Activated CD8-positive, alpha-beta T cell treated with anti-CD3 and anti-CD28 coated beads for 36 hours (primary cell): ENCODE measurements around the gene PARD6G. TPM values are rescaled to one million over a fixed set of nuclear protein-coding genes. Genes with fewer than 3 reads are reported as not detected.

Experiments
- ATAC-seq: fragments of 200-7000 bp; cut with Tn5 transposase; one replicate; pipeline ENCODE4 v1.10.0; 2021; ENCODE audit warnings: mild to moderate bottlenecking, moderate library complexity
- CTCF ChIA-PET: fragments of 350-600 bp; sonication (Branson Sonifier 250); formaldehyde crosslinking; loops from one replicate; lab custom pipeline; 2021; ENCODE audit warnings: antibody characterized with exemption; lab: Charles Lee
- POLR2A ChIA-PET: fragments of 350-600 bp; sonication (Branson Sonifier 250); formaldehyde crosslinking; loops from one replicate; lab custom pipeline; 2021; ENCODE audit warnings: antibody characterized with exemption; lab: Charles Lee
- DNase-seq: peaks from one replicate; pipeline ENCODE4 v3.0.0-alpha.2; 2020
- H3K27ac Mint-ChIP-seq: one replicate; pipeline ENCODE4 v1.8.0; 2021; ENCODE audit warnings: mild to moderate bottlenecking, mixed read lengths
- H3K27me3 Mint-ChIP-seq: one replicate; pipeline ENCODE4 v1.8.0; 2021; ENCODE audit warnings: mixed read lengths
- H3K36me3 Mint-ChIP-seq: one replicate; pipeline ENCODE4 v1.8.0; 2021; ENCODE audit warnings: low read depth, mixed read lengths
- H3K4me1 Mint-ChIP-seq: one replicate; pipeline ENCODE4 v1.8.0; 2021; ENCODE audit warnings: low read depth, mixed read lengths
- H3K4me3 Mint-ChIP-seq: one replicate; pipeline ENCODE4 v1.8.0; 2021; ENCODE audit warnings: mild to moderate bottlenecking, moderate library complexity, mixed read lengths
- H3K9me3 Mint-ChIP-seq: one replicate; pipeline ENCODE4 v1.8.0; 2021; ENCODE audit warnings: mixed read lengths
- CTCF ChIP-seq: fragments of 200-600 bp; IDR thresholded peaks from one replicate; pipeline ENCODE4 v1.8.0; 2022; ENCODE audit warnings: antibody characterized with exemption, mild to moderate bottlenecking
- intact Hi-C: fragments of 100-400 bp; cut with micrococcal nuclease; formaldehyde crosslinking; loops from one replicate; pipeline ENCODE4 v1.10.0; 2022
- total RNA-seq, 2 experiments: library from RNA; stranded (reverse); gene quantifications; one replicate each; pipeline ENCODE4 v1.2.3, GENCODE V29; 2021

The PARD6G gene
- total RNA-seq, 2 experiments from 2014 or later, result 0.16 to 0.23 TPM

- CTCF ChIA-PET, result no interaction called here
- no peak for DNase-seq
- POLR2A ChIA-PET, result no interaction called here
- Mint-ChIP-seq H3K36me3 (no peaks in the 10 kb centered on the region), H3K27me3 (peaks cover 15% of the 10 kb centered on the region), H3K4me3 (no peak overlapping the region), H3K9me3 (no peaks in the 10 kb centered on the region), H3K27ac (no peak overlapping the region), H3K4me1 (peaks cover 9% of the 10 kb centered on the region)
- no peak for ATAC-seq
- TF ChIP-seq CTCF, result no peak
- intact Hi-C loops, result no loop called here
Measured at GRCh38 chr18:80192653-80193385, 54.5 kb downstream of the PARD6G start.

- POLR2A ChIA-PET, result no interaction called here
Measured at GRCh38 chr18:80191907-80192652, 55.2 kb downstream of the PARD6G start.

GRCh38 chr18:80191264-80191663 is 56.0 kb downstream of the PARD6G start:
- H3K36me3 Mint-ChIP-seq, result no peaks in the 10 kb centered on the region
- ChIA-PET POLR2A (no interaction called here), CTCF (interaction anchor here (1.3 to 1.6 kb wide), 4 partner anchors 10 to 34 kb away, joined by 3 to 6 read pairs (median 4); no protein-coding TSS in a partner anchor)
- DNase-seq (no peak), ATAC-seq (no peak)
- H3K27me3 Mint-ChIP-seq, result peaks cover 12% of the 10 kb centered on the region
- no peaks in the 10 kb centered on the region for H3K9me3 Mint-ChIP-seq
- TF ChIP-seq CTCF, result no peak
- intact Hi-C loops, result no loop called here
- peaks cover 9% of the 10 kb centered on the region for H3K4me1 Mint-ChIP-seq
- no peak overlapping the region for H3K27ac Mint-ChIP-seq
- H3K4me3 Mint-ChIP-seq, result no peak overlapping the region

More at GRCh38 chr18:80191907-80192652, 55.2 kb downstream of the PARD6G start:
- DNase-seq, result no peak
- no peaks in the 10 kb centered on the region for H3K9me3 Mint-ChIP-seq
- CTCF ChIA-PET, result interaction anchor here (1.5 kb wide), 1 partner anchor 32 kb away, joined by 4 read pairs; no protein-coding TSS in a partner anchor
- H3K4me1 Mint-ChIP-seq, result peaks cover 9% of the 10 kb centered on the region
- no peak for ATAC-seq
- H3K27me3 Mint-ChIP-seq, result peaks cover 15% of the 10 kb centered on the region
- intact Hi-C loops, result no loop called here
- H3K27ac Mint-ChIP-seq, result no peak overlapping the region
- no peak for TF ChIP-seq CTCF
- no peaks in the 10 kb centered on the region for H3K36me3 Mint-ChIP-seq
- no peak overlapping the region for H3K4me3 Mint-ChIP-seq

- intact Hi-C loops, result no loop called here
- no peak for ATAC-seq
- no peak overlapping the region for H3K27ac Mint-ChIP-seq
- no peaks in the 10 kb centered on the region for H3K36me3 Mint-ChIP-seq
- peaks cover 12% of the 10 kb centered on the region for H3K27me3 Mint-ChIP-seq
- H3K9me3 Mint-ChIP-seq, result no peaks in the 10 kb centered on the region
- peaks cover 9% of the 10 kb centered on the region for H3K4me1 Mint-ChIP-seq
- POLR2A ChIA-PET, result no interaction called here
- TF ChIP-seq CTCF, result no peak
- H3K4me3 Mint-ChIP-seq, result no peak overlapping the region
- DNase-seq, result no peak
- CTCF ChIA-PET, result interaction anchor here (1.3 to 1.6 kb wide), 3 partner anchors 9 to 33 kb away, joined by 3 to 6 read pairs (median 4); no protein-coding TSS in a partner anchor
Measured at GRCh38 chr18:80190311-80190710, 57.0 kb downstream of the PARD6G start.

GRCh38 chr18:80189531-80189865 is 57.8 kb downstream of the PARD6G start:
- DNase-seq (no peak), ATAC-seq (no peak)
- no peaks in the 10 kb centered on the region for H3K9me3 Mint-ChIP-seq
- H3K27ac Mint-ChIP-seq, result no peak overlapping the region
- CTCF ChIA-PET, result interaction anchor here (0.7 to 1.6 kb wide), 2 partner anchors 19 to 32 kb away, joined by 3 read pairs; no protein-coding TSS in a partner anchor
- intact Hi-C loops, result no loop called here
- H3K27me3 Mint-ChIP-seq, result peaks cover 6% of the 10 kb centered on the region
- peaks cover 2% of the 10 kb centered on the region for H3K4me1 Mint-ChIP-seq
- no peak overlapping the region for H3K4me3 Mint-ChIP-seq
- no peak for TF ChIP-seq CTCF
- POLR2A ChIA-PET, result interaction anchor here (0.6 kb wide), 1 partner anchor 17 kb away, joined by 3 read pairs; no protein-coding TSS in a partner anchor
- H3K36me3 Mint-ChIP-seq, result no peaks in the 10 kb centered on the region
